ENCODE measurements around the gene SGCD.

DNA sequence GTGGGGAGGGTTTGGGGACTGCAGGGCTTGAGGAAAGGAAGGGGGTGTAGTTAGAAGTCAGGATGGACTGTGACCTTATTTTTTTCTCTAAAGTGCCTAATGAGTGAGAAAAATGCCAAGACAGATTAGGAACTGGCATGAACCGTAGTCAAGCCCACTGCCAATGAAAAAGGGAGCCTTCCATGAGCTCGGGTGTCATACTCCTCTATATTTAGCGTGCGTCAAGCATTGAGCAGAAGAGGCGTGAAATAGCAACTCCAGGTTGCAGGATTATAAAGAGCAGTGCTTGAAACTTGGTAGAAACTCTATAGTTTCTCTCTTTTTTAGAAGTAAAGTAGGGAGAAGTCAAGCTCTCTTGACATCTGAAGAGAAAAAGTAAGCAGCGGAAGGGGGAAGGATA lies 1.8 kb downstream of the SGCD start:
- TF ChIP-seq POLR2AphosphoS5 (IDR thresholded peaks at IDR 0.05; ENCODE audit: borderline replicate concordance, low read depth, low read length) (no peak), EZH2 (IDR thresholded peaks at IDR 0.05) (no peak), FOXP2 (optimal IDR thresholded peaks at IDR 0.05; ENCODE audit: control extremely low read depth, extremely low read length, insufficient read depth) (no peak)
